ENCODE measurements around the gene RASD2. TPM values are rescaled to one million over a fixed set of nuclear protein-coding genes. Genes with fewer than 3 reads are reported as not detected.

Gene RASD2
- total RNA-seq, 1 experiment from 2014 or later: 0.42 TPM

- Histone ChIP-seq H2AK5ac (ENCODE audit: insufficient read length, low read length) (no peak overlapping the region), H3K79me2 (ENCODE audit: insufficient read depth, low read length) (no peaks in the 10 kb centered on the region), H3K18ac (ENCODE audit: insufficient read length, low read depth, low read length) (no peak overlapping the region), H2AFZ (ENCODE audit: low read length) (no peak overlapping the region), H3K56ac (ENCODE audit: insufficient read length, low read depth, low read length) (no peak overlapping the region), H2BK15ac (ENCODE audit: low read depth, low read length) (no peak overlapping the region), H3T11ph (ENCODE audit: low read length) (no peak overlapping the region), H3K27ac (ENCODE audit: insufficient read length, low read depth, low read length) (no peak overlapping the region), H3K4me2 (ENCODE audit: insufficient read depth, insufficient read length, low read length) (no peak overlapping the region), H3K23me2 (ENCODE audit: insufficient read length, low read depth, low read length, poor library complexity, severe bottlenecking) (no peaks in the 10 kb centered on the region), H4K20me1 (ENCODE audit: control insufficient read depth, insufficient read depth, insufficient read length) (peaks cover 2% of the 10 kb centered on the region), H2BK120ac (ENCODE audit: low read depth, low read length, poor library complexity, severe bottlenecking) (no peak overlapping the region), H2BK20ac (ENCODE audit: low read depth, low read length, poor library complexity, severe bottlenecking) (no peak overlapping the region), H3K9me3 (ENCODE audit: control insufficient read depth, low read depth, low read length) (no peaks in the 10 kb centered on the region), H3K9ac (ENCODE audit: extremely low read depth, insufficient read length, low read length) (no peak overlapping the region), H3K4me1 (ENCODE audit: insufficient read depth, low read length) (peaks cover 3% of the 10 kb centered on the region; the same call in 1 of the 2 replicates), H3K23ac (ENCODE audit: insufficient read length, low read depth, low read length) (no peak overlapping the region), H2BK12ac (ENCODE audit: insufficient read length, low read depth, low read length) (no peak overlapping the region), H3K79me1 (ENCODE audit: insufficient read depth, low read depth, low read length, poor library complexity, severe bottlenecking) (no peaks in the 10 kb centered on the region), H3K4ac (ENCODE audit: low read depth, low read length) (no peak overlapping the region), H3K27me3 (ENCODE audit: insufficient read depth, low read length) (no peaks in the 10 kb centered on the region), H2BK5ac (ENCODE audit: insufficient read length, low read length) (no peak overlapping the region), H4K91ac (ENCODE audit: insufficient read length, low read depth, low read length) (no peak overlapping the region), H4K8ac (replicated peaks; ENCODE audit: insufficient read length, low read depth, low read length) (no peak overlapping the region), H3K14ac (ENCODE audit: insufficient read depth, low read length) (no peak overlapping the region), H4K5ac (ENCODE audit: insufficient read length, low read depth, low read length) (no peak overlapping the region)
- peaks cover 0 to 4% of the 10 kb centered on the region in 2 experiments; a peak in 1 of 5 replicates for H3K9me3 Mint-ChIP-seq
- no peak overlapping the region for H3K4me3 Mint-ChIP-seq
- H3K27me3 Mint-ChIP-seq (ENCODE audit: low read depth): peaks cover 8% of the 10 kb centered on the region
- peaks cover 10 to 21% of the 10 kb centered on the region in 2 experiments for H3K4me1 Mint-ChIP-seq
- H3K27ac Mint-ChIP-seq: no peak overlapping the region
- TF ChIP-seq CTCF (conservative IDR thresholded peaks at IDR 0.05): no peak
- no peaks in the 10 kb centered on the region for H3K36me3 Mint-ChIP-seq (ENCODE audit: insufficient read depth in 1 of 3, low read depth in 3 of 3)
- WGBS (ENCODE audit: extremely low coverage, insufficient read length, low lambda C conversion rate): no CpG with 5 or more reads among the region's 2 CpGs
- DNase-seq: no peak
Measured at GRCh38 chr22:35528927-35529326, 11.7 kb upstream of the RASD2 start.
